ENCODE measurements around the gene CYP17A1. TPM values are rescaled to one million over a fixed set of nuclear protein-coding genes. Genes with fewer than 3 reads are reported as not detected.
A peak's percentile ranks its signal among the peaks of the same experiment; 100 is the strongest.

The CYP17A1 gene
- total RNA-seq, 2 experiments from 2014 or later, result not detected

DNA sequence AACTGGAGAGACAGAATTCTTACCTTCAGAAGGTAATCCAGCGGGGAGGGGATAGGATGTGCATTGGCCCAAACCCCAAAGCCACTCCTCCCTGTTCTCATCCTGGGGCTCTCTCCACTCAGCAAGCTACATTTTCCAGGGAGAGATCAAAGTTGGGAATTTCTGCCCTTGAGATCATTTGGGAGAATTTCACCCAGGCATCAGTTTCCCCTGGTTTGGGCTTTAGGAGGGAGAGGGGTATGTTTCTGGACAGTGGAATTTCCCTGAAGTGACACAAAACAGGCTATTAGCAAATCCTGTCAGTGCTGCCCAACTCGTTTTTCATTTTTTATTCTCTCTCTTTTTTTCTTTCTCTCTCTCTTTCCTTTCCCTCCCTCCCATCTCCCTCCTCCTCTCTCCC lies 35.7 kb downstream of the CYP17A1 start:
- peaks cover 32% of the 10 kb centered on the region for H3K4me1 Mint-ChIP-seq (ENCODE audit: low read depth)
- DNase-seq (no peak), ATAC-seq (ENCODE audit: poor library complexity) (no peak)
- Histone ChIP-seq H3K4me1 (ENCODE audit: insufficient read depth, low read length) (peaks cover 20% of the 10 kb centered on the region), H3K36me3 (ENCODE audit: insufficient read depth, low read length) (peaks cover 65% of the 10 kb centered on the region), H3K9me3 (ENCODE audit: control insufficient read depth in 1 of 2, insufficient read depth in 1 of 2, low read length in 2 of 2) (no peaks in the 10 kb centered on the region), H3K4me3 (ENCODE audit: low read length) (no peak overlapping the region), H3K27me3 (ENCODE audit: control insufficient read depth in 1 of 2, insufficient read depth in 2 of 2, low read length in 2 of 2) (no peaks in the 10 kb centered on the region), H3K27ac (ENCODE audit: low read depth in 1 of 2, low read length in 2 of 2) (no peak overlapping the region)
- H3K27ac Mint-ChIP-seq, result peak overlapping the region; percentile 11
- intact Hi-C loops (cut with DNase I, micrococcal nuclease), result no loop called here
- POLR2A ChIA-PET, result interaction anchor here (0.7 kb wide), 1 partner anchor 13 kb away, joined by 3 read pairs; no protein-coding TSS in a partner anchor
- no peaks in the 10 kb centered on the region for H3K27me3 Mint-ChIP-seq
- no peaks in the 10 kb centered on the region for H3K9me3 Mint-ChIP-seq
- CTCF ChIA-PET, result no interaction called here
- H3K4me3 Mint-ChIP-seq, result no peak overlapping the region
- H3K36me3 Mint-ChIP-seq (ENCODE audit: low read depth), result peaks cover 70% of the 10 kb centered on the region
- no peak for TF ChIP-seq CTCF (IDR thresholded peaks at IDR 0.05)

GRCh38 chr10:102800611-102801335 lies 36.4 kb downstream of the CYP17A1 start:
- POLR2A ChIA-PET, result interaction anchor here (0.7 kb wide), 1 partner anchor 12 kb away, joined by 3 read pairs; no protein-coding TSS in a partner anchor
- Mint-ChIP-seq H3K9me3 (no peaks in the 10 kb centered on the region), H3K27ac (peak overlapping the region; percentile 11), H3K36me3 (ENCODE audit: low read depth) (peaks cover 70% of the 10 kb centered on the region), H3K27me3 (no peaks in the 10 kb centered on the region), H3K4me1 (ENCODE audit: low read depth) (peaks cover 40% of the 10 kb centered on the region), H3K4me3 (no peak overlapping the region)
- Histone ChIP-seq H3K27ac (ENCODE audit: low read depth in 1 of 2, low read length in 2 of 2) (no peak overlapping the region), H3K36me3 (ENCODE audit: insufficient read depth, low read length) (peaks cover 62% of the 10 kb centered on the region), H3K4me3 (ENCODE audit: low read length) (no peak overlapping the region), H3K27me3 (ENCODE audit: control insufficient read depth in 1 of 2, insufficient read depth in 2 of 2, low read length in 2 of 2) (no peaks in the 10 kb centered on the region), H3K9me3 (ENCODE audit: control insufficient read depth in 1 of 2, insufficient read depth in 1 of 2, low read length in 2 of 2) (no peaks in the 10 kb centered on the region), H3K4me1 (ENCODE audit: insufficient read depth, low read length) (peaks cover 27% of the 10 kb centered on the region)
- TF ChIP-seq CTCF (IDR thresholded peaks at IDR 0.05), result no peak
- no peak for DNase-seq
- CTCF ChIA-PET, result no interaction called here
- ATAC-seq (ENCODE audit: poor library complexity), result no peak
- intact Hi-C loops (cut with DNase I, micrococcal nuclease), result no loop called here

GRCh38 chr10:102799691-102800471 lies 37.3 kb downstream of the CYP17A1 start:
- no peak overlapping the region for H3K4me3 ChIP-seq (ENCODE audit: low read length)
- no peak overlapping the region for H3K4me3 Mint-ChIP-seq
- TF ChIP-seq CTCF (IDR thresholded peaks at IDR 0.05), result no peak
- no peak overlapping the region for H3K27ac ChIP-seq (ENCODE audit: low read depth in 1 of 2, low read length in 2 of 2)
- H3K27me3 ChIP-seq (ENCODE audit: control insufficient read depth in 1 of 2, insufficient read depth in 2 of 2, low read length in 2 of 2), result no peaks in the 10 kb centered on the region
- no peak for ATAC-seq (ENCODE audit: poor library complexity)
- intact Hi-C loops (cut with DNase I, micrococcal nuclease), result no loop called here
- POLR2A ChIA-PET, result no interaction called here
- no peaks in the 10 kb centered on the region for H3K9me3 Mint-ChIP-seq
- H3K36me3 Mint-ChIP-seq (ENCODE audit: low read depth), result peaks cover 74% of the 10 kb centered on the region
- H3K27me3 Mint-ChIP-seq, result no peaks in the 10 kb centered on the region
- H3K36me3 ChIP-seq (ENCODE audit: insufficient read depth, low read length), result peaks cover 55% of the 10 kb centered on the region
- no peaks in the 10 kb centered on the region for H3K9me3 ChIP-seq (ENCODE audit: control insufficient read depth in 1 of 2, insufficient read depth in 1 of 2, low read length in 2 of 2)
- CTCF ChIA-PET, result no interaction called here
- peaks cover 34% of the 10 kb centered on the region for H3K4me1 ChIP-seq (ENCODE audit: insufficient read depth, low read length)
- peaks cover 49% of the 10 kb centered on the region for H3K4me1 Mint-ChIP-seq (ENCODE audit: low read depth)
- no peak overlapping the region for H3K27ac Mint-ChIP-seq
- DNase-seq, result no peak

Data from CD4-positive, alpha-beta T cell (primary cell).